Tibial nerve (tissue), 4 donors: Measurements from ENCODE around the gene POLR3F.

Source experiments
- CTCF ChIP-seq, 5 experiments: fragments of 200-600 bp in 3 of 5; fragments of 450-650 bp in 2 of 5; sonication (generic) in 3 of 5; IDR thresholded peaks; one replicate each; pipeline ENCODE4 v1.5.1; 2016 to 2019; ENCODE audit warnings: antibody characterized with exemption in 5 of 5, mild to moderate bottlenecking in 3 of 5, moderate library complexity in 2 of 5
- EP300 ChIP-seq, 2 donors: sonication (generic); formaldehyde crosslinking; IDR thresholded peaks; one replicate each; pipeline ENCODE4 v1.6.1; 2017; ENCODE audit warnings: antibody characterized with exemption in 2 of 2, mild to moderate bottlenecking in 1 of 2
- POLR2A ChIP-seq, 2 donors: fragments of 450-650 bp; IDR thresholded peaks; one replicate each; pipeline ENCODE4 v1.6.1; 2017; ENCODE audit warnings: antibody characterized with exemption in 2 of 2, mild to moderate bottlenecking in 2 of 2, moderate library complexity in 2 of 2

DNA sequence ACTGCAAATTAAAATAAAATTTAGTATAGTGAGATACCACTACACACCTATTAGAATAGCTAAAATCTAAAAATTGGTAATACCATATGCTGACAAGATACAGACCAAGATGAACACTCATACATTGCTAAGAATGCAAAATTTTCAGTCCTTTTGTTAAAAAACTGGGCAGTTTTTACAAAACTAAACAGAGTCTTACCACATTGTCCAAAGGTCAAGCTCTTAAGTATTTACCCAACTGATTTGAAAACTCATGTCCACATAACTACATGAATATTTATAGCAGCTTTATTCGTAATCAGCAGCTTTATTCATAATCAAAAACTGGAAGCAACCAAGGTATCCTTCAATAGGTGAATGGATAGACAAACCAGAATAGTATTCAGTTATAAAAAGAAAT, 10.0 kb downstream of the POLR3F start:
- TF ChIP-seq CTCF (IDR thresholded peaks at IDR 0.05), result no peak
- TF ChIP-seq POLR2A (IDR thresholded peaks at IDR 0.05), result no peak
- TF ChIP-seq EP300 (IDR thresholded peaks at IDR 0.05), result no peak
